Retinal pigment epithelial cell (primary cell): Measurements from ENCODE around the gene KMT2D.

ENCODE experiments used
- DNase-seq: peaks from one replicate; pipeline ENCODE4 v3.0.0-alpha.2; 2010; ENCODE audit warnings: low read depth
- H3K4me3 ChIP-seq: 2 replicates; pipeline ENCODE4 v1.5.1; 2011; ENCODE audit warnings: mild to moderate bottlenecking, low read length, control low read depth, moderate library complexity
- TF ChIP-seq, protein P1 (sequence below): conservative IDR thresholded peaks from 2 replicates; pipeline ENCODE4 v1.5.1; 2011; ENCODE audit warnings: low read depth, low read length, control low read depth, inconsistent platforms

Gene KMT2D

DNA sequence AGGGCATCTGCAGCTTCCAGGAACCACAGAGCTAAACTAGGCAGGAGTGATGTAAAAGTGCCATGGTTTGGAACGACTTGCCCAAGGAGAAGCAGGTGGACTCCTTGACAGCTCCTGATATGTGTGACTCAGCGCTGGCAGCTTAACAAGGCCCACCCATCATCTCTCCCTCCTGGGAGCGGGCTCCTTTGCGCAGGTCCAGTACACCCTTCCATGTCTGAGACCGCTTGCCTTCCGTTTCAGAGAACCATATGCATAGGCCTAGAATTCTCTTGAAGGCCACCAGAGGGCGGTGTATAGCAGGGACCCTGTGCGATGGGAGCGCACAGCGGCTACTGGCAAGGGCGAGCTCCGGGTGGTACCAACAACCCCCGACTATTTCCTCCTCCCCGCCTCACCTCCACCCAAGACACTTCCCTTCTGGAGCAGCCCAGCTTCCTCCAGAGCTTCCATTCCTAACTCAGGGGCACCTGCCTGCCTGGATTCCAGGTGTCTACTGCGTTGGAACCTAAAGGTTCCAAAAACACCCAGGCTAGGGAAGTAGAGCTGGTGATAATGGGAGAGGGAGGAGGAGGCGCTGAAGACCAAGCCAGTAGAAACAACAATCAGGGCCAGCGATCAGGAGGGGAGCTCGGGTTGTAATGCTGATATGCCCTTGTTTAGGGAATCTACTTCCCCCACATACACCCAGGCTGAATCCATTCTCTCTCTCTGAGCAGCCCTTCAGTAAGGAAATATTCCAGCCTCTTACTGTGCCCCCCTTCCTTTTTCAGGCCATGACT lies 27.7 kb upstream of the KMT2D start:
- TF ChIP-seq, protein P1, sequence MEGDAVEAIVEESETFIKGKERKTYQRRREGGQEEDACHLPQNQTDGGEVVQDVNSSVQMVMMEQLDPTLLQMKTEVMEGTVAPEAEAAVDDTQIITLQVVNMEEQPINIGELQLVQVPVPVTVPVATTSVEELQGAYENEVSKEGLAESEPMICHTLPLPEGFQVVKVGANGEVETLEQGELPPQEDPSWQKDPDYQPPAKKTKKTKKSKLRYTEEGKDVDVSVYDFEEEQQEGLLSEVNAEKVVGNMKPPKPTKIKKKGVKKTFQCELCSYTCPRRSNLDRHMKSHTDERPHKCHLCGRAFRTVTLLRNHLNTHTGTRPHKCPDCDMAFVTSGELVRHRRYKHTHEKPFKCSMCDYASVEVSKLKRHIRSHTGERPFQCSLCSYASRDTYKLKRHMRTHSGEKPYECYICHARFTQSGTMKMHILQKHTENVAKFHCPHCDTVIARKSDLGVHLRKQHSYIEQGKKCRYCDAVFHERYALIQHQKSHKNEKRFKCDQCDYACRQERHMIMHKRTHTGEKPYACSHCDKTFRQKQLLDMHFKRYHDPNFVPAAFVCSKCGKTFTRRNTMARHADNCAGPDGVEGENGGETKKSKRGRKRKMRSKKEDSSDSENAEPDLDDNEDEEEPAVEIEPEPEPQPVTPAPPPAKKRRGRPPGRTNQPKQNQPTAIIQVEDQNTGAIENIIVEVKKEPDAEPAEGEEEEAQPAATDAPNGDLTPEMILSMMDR = peak; percentile 92
- DNase-seq = peak; percentile 93
- no peak overlapping the region for H3K4me3 ChIP-seq

DNA sequence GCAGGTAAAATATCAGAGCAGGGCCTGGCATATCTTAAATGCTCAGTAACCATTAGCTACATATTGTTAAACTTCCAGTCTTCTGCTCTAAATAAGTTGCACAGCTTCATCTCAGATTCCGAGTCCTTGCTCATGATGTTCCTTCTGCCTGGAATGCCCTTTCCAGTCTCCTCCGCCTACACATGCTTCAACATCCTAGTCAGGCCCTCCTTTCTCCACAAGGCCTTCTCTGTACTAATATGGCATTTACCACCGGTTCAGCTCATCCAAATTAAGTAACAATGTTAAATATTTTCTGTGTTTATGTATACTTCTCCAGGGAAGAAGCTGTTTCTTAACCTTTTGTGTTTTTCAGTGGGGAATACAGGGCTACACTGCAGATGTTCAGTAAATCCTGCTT lies 25.5 kb upstream of the KMT2D start:
- H3K4me3 ChIP-seq = no peak overlapping the region
- DNase-seq = no peak
- TF ChIP-seq, protein P1 = no peak

DNA sequence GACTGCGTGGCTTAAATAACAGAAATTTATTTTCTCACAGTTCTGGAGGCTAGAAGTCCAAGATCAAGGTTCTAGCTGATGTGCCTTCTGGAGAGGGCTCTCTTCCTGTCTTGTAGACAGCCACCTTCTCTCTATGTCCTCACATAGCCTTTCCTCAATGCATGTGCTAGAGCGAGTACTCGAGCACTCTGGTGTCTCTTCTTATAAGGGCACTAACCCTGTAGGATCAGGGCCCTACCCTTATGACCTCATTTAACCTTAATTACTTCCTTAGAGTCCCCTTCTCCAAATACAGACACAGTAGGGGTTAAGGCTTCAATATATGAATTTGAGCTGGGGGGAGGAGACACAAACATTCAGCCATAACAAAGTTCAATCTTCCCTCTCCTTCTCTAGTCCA lies 23.8 kb upstream of the KMT2D start:
- H3K4me3 ChIP-seq = no peak overlapping the region
- DNase-seq = no peak
- TF ChIP-seq, protein P1 = no peak

DNA sequence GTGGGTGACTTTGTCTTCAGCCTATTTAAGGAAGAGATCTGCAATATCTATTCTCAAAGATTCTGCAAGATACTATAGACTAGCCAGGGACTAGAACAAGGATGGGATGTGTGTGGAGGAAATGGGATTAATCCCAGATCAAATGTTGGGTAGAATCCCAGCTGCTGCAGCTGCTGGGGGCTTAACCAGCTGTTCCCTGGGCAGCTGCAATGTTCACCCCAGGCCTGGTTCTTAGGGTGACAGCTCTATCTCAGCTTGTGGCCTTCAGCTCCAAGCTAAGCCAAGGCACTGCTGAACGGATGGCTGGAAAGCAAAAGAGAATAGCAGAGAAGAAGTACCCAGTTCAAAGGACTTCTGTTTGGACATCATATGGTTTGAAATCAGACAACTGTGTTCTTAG lies 19.2 kb upstream of the KMT2D start:
- DNase-seq = no peak
- H3K4me3 ChIP-seq = no peak overlapping the region
- TF ChIP-seq, protein P1 = no peak

GRCh38 chr12:49070971-49071370 lies 10.4 kb upstream of the KMT2D start:
- no peak for DNase-seq
- TF ChIP-seq, protein P1 = no peak
- no peak overlapping the region for H3K4me3 ChIP-seq

DNA sequence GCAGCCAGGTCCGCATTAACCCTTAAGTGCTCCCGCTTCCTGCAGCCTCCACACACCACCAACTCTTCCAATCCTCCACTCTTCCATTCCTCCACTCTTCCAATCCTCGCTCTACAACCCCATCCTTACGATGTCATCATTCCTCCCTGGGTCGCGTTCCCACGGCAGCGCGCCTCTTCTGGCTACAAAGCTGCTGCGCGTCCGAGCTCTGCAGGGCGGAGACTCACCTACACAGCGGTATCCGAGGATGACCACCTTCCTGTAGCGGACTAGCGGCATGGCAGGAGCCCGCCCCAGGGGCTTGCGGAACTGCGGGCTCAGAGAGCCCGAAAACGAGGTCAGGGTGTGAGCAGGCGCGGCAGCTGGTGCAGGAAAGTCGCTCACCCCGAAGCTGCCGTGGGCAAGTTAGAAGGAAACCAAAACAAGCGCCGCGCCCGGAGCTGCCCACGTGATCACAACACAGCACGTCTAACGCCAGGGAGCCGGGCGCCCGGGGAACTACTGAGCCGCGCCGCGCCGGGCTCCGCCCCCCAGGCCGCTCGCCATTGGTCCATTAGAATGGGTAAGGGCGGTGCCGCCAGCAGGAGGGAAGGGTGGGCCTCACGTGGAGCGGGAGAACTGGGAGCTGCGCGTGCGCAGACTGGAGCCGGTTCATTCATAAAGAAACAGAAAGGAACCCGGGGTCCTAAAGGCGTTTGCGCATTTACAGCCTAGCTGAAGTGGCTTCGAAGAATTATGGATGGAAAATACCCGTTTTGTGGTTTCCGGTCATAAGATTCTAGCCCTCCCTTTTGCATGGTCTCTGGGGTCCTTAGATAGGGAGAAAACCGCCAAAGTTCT lies 9.1 kb upstream of the KMT2D start, which contains the start of gene RHEBL1:
RHEBL1 (minus strand) TSS at position 473 of the 840 bp plus-strand sequence; CDS start at position 279, 194 bp downstream.
- TF ChIP-seq, protein P1 = peak; percentile 15
- H3K4me3 ChIP-seq = peak within 1 kb of the TSS; percentile 85
- DNase-seq = peak; percentile 77
